ENCODE results near the gene TGM1.

The TGM1 gene

DNA sequence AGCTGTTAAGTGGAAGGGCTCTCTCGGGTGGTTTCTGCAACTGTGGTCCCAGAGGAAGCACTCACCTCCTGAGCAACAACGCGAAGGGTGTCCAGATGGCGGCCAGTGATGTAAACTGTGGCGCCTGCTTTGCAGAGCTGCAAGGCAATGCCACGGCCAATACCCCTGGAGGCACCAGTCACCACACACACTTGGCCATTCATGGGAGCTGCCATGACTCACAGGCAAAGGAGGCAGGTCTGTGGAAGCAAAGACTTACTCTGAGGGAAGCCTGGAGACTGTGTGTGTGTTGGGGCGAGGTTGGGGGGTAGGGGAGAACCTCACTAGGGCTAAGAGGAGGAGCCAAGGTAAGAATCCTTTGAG is 35.9 kb upstream of the TGM1 start:
- Histone ChIP-seq H3K4ac (ENCODE audit: low read length) (no peak overlapping the region), H3K23ac (ENCODE audit: low read depth, low read length, poor library complexity) (no peak overlapping the region), H4K91ac (ENCODE audit: low read depth, low read length, poor library complexity) (no peak overlapping the region), H3K27me3 (ENCODE audit: control insufficient read depth in 3 of 3, insufficient read depth in 3 of 3, low read depth in 1 of 3, low read length in 3 of 3) (no peaks in the 10 kb centered on the region), H2BK12ac (ENCODE audit: low read length) (no peak overlapping the region), H2AK5ac (ENCODE audit: low read depth, low read length) (no peak overlapping the region), H2BK120ac (ENCODE audit: low read depth, low read length) (no peak overlapping the region), H2BK15ac (ENCODE audit: low read length) (no peak overlapping the region), H3K14ac (ENCODE audit: low read length) (no peak overlapping the region), H4K8ac (ENCODE audit: low read depth, low read length) (no peak overlapping the region), H3K4me1 (ENCODE audit: control insufficient read depth in 2 of 2, insufficient read depth in 1 of 2, low read depth in 1 of 2, low read length in 2 of 2) (peaks cover 9 to 11% of the 10 kb centered on the region in 2 donors), H3K4me3 (ENCODE audit: low read length in 2 of 2) (peak overlapping the region; percentile 91 to 98), H3K4me2 (ENCODE audit: insufficient read depth, low read length, poor library complexity, severe bottlenecking) (peak overlapping the region; percentile 83), H3K36me3 (replicated peaks in 1 of 2; ENCODE audit: control insufficient read depth in 2 of 2, insufficient read depth in 2 of 2, low read length in 2 of 2) (peaks cover 27 to 51% of the 10 kb centered on the region in 2 donors), H2AFZ (ENCODE audit: low read length) (peak overlapping the region; percentile 99), H3K9ac (ENCODE audit: low read depth, low read length, poor library complexity) (no peak overlapping the region), H3K18ac (ENCODE audit: low read length) (no peak overlapping the region), H2BK5ac (ENCODE audit: low read length) (peak overlapping the region; percentile 67), H3K79me1 (ENCODE audit: low read depth, low read length) (peaks cover 7% of the 10 kb centered on the region), H3K27ac (replicated peaks; ENCODE audit: low read length) (no peak overlapping the region), H3K9me3 (replicated peaks in 1 of 2; ENCODE audit: control insufficient read depth in 2 of 2, insufficient read depth in 1 of 2, low read depth in 1 of 2, low read length in 2 of 2) (no peaks in the 10 kb centered on the region)
- WGBS, 2 donors (ENCODE audit: extremely low coverage in 2 of 2, insufficient read length in 2 of 2, insufficient replicate concordance in 1 of 2), result no CpG with 5 or more reads among the region's 7 CpGs
- no peak for DNase-seq (ENCODE audit: low spot score)

DNA sequence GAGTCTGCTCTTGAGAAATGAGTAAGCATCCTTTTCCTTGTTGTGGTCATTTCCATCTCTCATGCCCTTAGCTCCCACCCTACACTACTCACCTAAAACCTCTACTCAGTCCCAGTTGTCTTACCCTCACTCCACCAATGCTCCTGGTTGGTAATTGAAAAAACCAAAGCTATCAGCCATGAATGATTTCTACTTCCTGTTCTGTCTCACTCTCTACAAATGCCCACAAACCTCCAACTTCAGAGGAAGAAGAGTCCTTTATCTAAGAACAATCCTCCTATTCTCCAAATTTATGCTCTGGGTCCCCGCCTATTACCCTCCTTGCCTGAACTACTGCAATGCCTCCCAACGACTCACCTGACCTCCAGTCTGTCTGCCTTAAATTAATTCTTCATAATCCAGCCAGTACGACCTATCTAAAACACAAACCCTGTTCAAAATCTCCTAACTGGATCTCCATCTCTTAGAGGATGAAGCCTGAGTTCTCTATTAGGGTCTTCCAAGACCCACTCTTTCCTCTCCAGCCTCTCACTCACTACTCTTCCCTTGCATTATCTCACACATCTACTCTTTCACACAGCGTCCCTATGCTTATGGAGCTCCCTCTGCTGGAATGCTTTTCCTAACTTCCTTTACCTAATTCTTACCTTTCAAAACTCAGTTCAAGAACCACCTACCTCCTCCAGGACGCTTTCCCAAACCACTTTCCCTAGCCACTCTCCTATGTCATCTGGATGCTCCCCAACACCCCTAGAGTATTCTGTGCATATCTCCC is 34.4 kb upstream of the TGM1 start:
- no peak overlapping the region for H3K18ac ChIP-seq (ENCODE audit: low read length)
- no peak overlapping the region for H3K4me2 ChIP-seq (ENCODE audit: insufficient read depth, low read length, poor library complexity, severe bottlenecking)
- WGBS, 2 donors (ENCODE audit: extremely low coverage in 2 of 2, insufficient read length in 2 of 2, insufficient replicate concordance in 1 of 2), result no CpG with 5 or more reads among the region's 5 CpGs
- no peak overlapping the region for H2AFZ ChIP-seq (ENCODE audit: low read length)
- no peaks in the 10 kb centered on the region for H3K9me3 ChIP-seq (replicated peaks in 1 of 2; ENCODE audit: control insufficient read depth in 2 of 2, insufficient read depth in 1 of 2, low read depth in 1 of 2, low read length in 2 of 2)
- peaks cover 7% of the 10 kb centered on the region for H3K79me1 ChIP-seq (ENCODE audit: low read depth, low read length)
- H3K9ac ChIP-seq (ENCODE audit: low read depth, low read length, poor library complexity), result no peak overlapping the region
- no peak overlapping the region for H2BK5ac ChIP-seq (ENCODE audit: low read length)
- H2BK12ac ChIP-seq (ENCODE audit: low read length), result no peak overlapping the region
- H2BK120ac ChIP-seq (ENCODE audit: low read depth, low read length), result no peak overlapping the region
- H2AK5ac ChIP-seq (ENCODE audit: low read depth, low read length), result no peak overlapping the region
- H3K27me3 ChIP-seq (ENCODE audit: control insufficient read depth in 3 of 3, insufficient read depth in 3 of 3, low read depth in 1 of 3, low read length in 3 of 3), result no peaks in the 10 kb centered on the region
- peaks cover 20 to 44% of the 10 kb centered on the region in 2 donors for H3K36me3 ChIP-seq (replicated peaks in 1 of 2; ENCODE audit: control insufficient read depth in 2 of 2, insufficient read depth in 2 of 2, low read length in 2 of 2)
- H4K8ac ChIP-seq (ENCODE audit: low read depth, low read length), result no peak overlapping the region
- H4K91ac ChIP-seq (ENCODE audit: low read depth, low read length, poor library complexity), result no peak overlapping the region
- no peak overlapping the region for H3K4me3 ChIP-seq (ENCODE audit: low read length in 2 of 2)
- no peak overlapping the region for H2BK15ac ChIP-seq (ENCODE audit: low read length)
- H3K4ac ChIP-seq (ENCODE audit: low read length), result no peak overlapping the region
- H3K27ac ChIP-seq (replicated peaks; ENCODE audit: low read length), result no peak overlapping the region
- peaks cover 9 to 11% of the 10 kb centered on the region in 2 donors for H3K4me1 ChIP-seq (ENCODE audit: control insufficient read depth in 2 of 2, insufficient read depth in 1 of 2, low read depth in 1 of 2, low read length in 2 of 2)
- H3K14ac ChIP-seq (ENCODE audit: low read length), result no peak overlapping the region
- no peak for DNase-seq (ENCODE audit: low spot score)
- no peak overlapping the region for H3K23ac ChIP-seq (ENCODE audit: low read depth, low read length, poor library complexity)

DNA sequence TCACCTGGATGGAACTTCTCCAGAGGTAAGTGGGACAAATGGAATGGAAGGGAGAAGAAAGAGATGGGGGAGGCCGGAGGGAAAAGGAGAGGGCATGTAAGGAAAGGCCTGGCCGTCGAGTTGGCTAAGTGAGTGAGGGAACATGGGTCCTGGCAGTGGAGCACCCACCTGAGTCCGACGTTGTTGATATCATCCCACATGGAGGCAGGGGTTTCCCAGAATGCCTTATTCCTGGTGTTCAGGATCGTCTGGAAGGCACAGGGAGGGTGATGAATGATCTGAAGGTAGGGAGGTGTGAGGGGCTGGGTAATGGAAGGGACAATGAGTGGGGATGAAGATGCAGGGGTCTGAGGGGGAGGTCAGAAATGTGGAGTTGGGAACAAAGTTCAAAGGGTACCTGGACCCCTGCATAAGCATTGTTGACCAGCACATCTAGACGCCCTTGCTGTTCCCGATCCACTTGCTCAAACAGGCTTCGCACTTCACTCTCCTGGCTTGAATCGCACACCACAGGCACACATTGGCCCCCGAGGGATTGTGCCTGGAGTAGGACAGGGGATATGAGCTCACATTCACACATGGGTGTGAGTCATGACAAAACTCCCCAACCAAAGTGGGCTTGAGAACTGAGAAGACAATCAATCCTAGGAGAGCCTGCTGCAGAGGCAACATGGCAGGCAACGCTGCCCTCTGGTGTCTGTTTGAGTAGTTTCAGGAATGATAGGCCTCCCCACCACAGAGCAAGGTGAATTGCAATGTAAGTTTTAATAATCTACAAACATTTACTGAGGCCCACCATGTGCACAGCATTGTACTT is 33.6 kb upstream of the TGM1 start:
- no peak overlapping the region for H3K4ac ChIP-seq (ENCODE audit: low read length)
- H3K27me3 ChIP-seq (ENCODE audit: control insufficient read depth in 3 of 3, insufficient read depth in 3 of 3, low read depth in 1 of 3, low read length in 3 of 3), result no peaks in the 10 kb centered on the region
- H3K9me3 ChIP-seq (replicated peaks in 1 of 2; ENCODE audit: control insufficient read depth in 2 of 2, insufficient read depth in 1 of 2, low read depth in 1 of 2, low read length in 2 of 2), result no peaks in the 10 kb centered on the region
- DNase-seq (ENCODE audit: low spot score), result peak; percentile 40
- H3K4me1 ChIP-seq (ENCODE audit: control insufficient read depth in 2 of 2, insufficient read depth in 1 of 2, low read depth in 1 of 2, low read length in 2 of 2), result peaks cover 9 to 11% of the 10 kb centered on the region in 2 donors
- peaks cover 7% of the 10 kb centered on the region for H3K79me1 ChIP-seq (ENCODE audit: low read depth, low read length)
- no peak overlapping the region for H3K9ac ChIP-seq (ENCODE audit: low read depth, low read length, poor library complexity)
- H2BK5ac ChIP-seq (ENCODE audit: low read length), result no peak overlapping the region
- no peak overlapping the region for H2BK12ac ChIP-seq (ENCODE audit: low read length)
- H3K4me3 ChIP-seq (ENCODE audit: low read length in 2 of 2), result peak overlapping the region in 1 of 2 donors; percentile 43
- peaks cover 15 to 44% of the 10 kb centered on the region in 2 donors for H3K36me3 ChIP-seq (replicated peaks in 1 of 2; ENCODE audit: control insufficient read depth in 2 of 2, insufficient read depth in 2 of 2, low read length in 2 of 2)
- H3K4me2 ChIP-seq (ENCODE audit: insufficient read depth, low read length, poor library complexity, severe bottlenecking), result no peak overlapping the region
- no peak overlapping the region for H2BK120ac ChIP-seq (ENCODE audit: low read depth, low read length)
- H3K14ac ChIP-seq (ENCODE audit: low read length), result no peak overlapping the region
- no peak overlapping the region for H4K91ac ChIP-seq (ENCODE audit: low read depth, low read length, poor library complexity)
- H2AK5ac ChIP-seq (ENCODE audit: low read depth, low read length), result no peak overlapping the region
- H3K27ac ChIP-seq (replicated peaks; ENCODE audit: low read length), result no peak overlapping the region
- no peak overlapping the region for H3K18ac ChIP-seq (ENCODE audit: low read length)
- WGBS, 2 donors (ENCODE audit: extremely low coverage in 2 of 2, insufficient read length in 2 of 2, insufficient replicate concordance in 1 of 2), result no CpG with 5 or more reads among the region's 12 CpGs
- no peak overlapping the region for H3K23ac ChIP-seq (ENCODE audit: low read depth, low read length, poor library complexity)
- H2BK15ac ChIP-seq (ENCODE audit: low read length), result no peak overlapping the region
- no peak overlapping the region for H2AFZ ChIP-seq (ENCODE audit: low read length)
- peak overlapping the region; percentile 5 for H4K8ac ChIP-seq (ENCODE audit: low read depth, low read length)

DNA sequence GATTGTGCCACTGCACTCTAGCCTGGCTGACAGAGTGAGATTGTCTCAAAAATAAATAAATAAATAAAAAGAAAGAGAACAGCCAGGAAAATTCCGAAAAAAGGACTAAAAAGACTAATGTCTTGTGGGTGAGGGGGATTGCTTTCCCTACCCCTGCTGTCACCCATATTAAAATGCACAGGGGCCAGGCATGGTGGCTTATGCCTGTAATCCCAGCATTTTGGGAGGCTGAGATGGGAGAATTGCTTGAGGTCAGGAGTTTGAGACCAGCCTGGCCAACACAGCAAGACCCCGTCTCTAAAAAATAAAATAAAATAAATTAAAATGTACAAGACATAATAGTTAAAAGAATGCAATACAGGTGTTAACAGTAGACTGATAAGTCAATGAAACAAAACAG is 30.5 kb upstream of the TGM1 start:
- no peak overlapping the region for H3K14ac ChIP-seq (ENCODE audit: low read length)

More for the DNA sequence above, 30.5 kb upstream of the TGM1 start:
- H2BK120ac ChIP-seq (ENCODE audit: low read depth, low read length), result no peak overlapping the region
- no peak overlapping the region for H3K4me2 ChIP-seq (ENCODE audit: insufficient read depth, low read length, poor library complexity, severe bottlenecking)
- no peak overlapping the region for H2BK15ac ChIP-seq (ENCODE audit: low read length)
- no peak overlapping the region for H2AK5ac ChIP-seq (ENCODE audit: low read depth, low read length)
- H3K27me3 ChIP-seq (ENCODE audit: control insufficient read depth in 3 of 3, insufficient read depth in 3 of 3, low read depth in 1 of 3, low read length in 3 of 3), result no peaks in the 10 kb centered on the region
- peaks cover 0 to 1% of the 10 kb centered on the region in 2 donors for H3K4me1 ChIP-seq (ENCODE audit: control insufficient read depth in 2 of 2, insufficient read depth in 1 of 2, low read depth in 1 of 2, low read length in 2 of 2)
- no peak overlapping the region for H3K9ac ChIP-seq (ENCODE audit: low read depth, low read length, poor library complexity)
- H4K91ac ChIP-seq (ENCODE audit: low read depth, low read length, poor library complexity), result no peak overlapping the region
- H3K23ac ChIP-seq (ENCODE audit: low read depth, low read length, poor library complexity), result no peak overlapping the region
- no peak for DNase-seq (ENCODE audit: low spot score)
- H3K4me3 ChIP-seq (ENCODE audit: low read length in 2 of 2), result no peak overlapping the region
- H2BK12ac ChIP-seq (ENCODE audit: low read length), result no peak overlapping the region
- H4K8ac ChIP-seq (ENCODE audit: low read depth, low read length), result no peak overlapping the region
- no peak overlapping the region for H3K4ac ChIP-seq (ENCODE audit: low read length)
- no peak overlapping the region for H2AFZ ChIP-seq (ENCODE audit: low read length)
- no peak overlapping the region for H3K18ac ChIP-seq (ENCODE audit: low read length)
- H2BK5ac ChIP-seq (ENCODE audit: low read length), result no peak overlapping the region
- H3K79me1 ChIP-seq (ENCODE audit: low read depth, low read length), result no peaks in the 10 kb centered on the region
- H3K27ac ChIP-seq (replicated peaks; ENCODE audit: low read length), result no peak overlapping the region
- WGBS, 2 donors (ENCODE audit: extremely low coverage in 2 of 2, insufficient read length in 2 of 2, insufficient replicate concordance in 1 of 2), result no CpG with 5 or more reads among the region's 2 CpGs
- H3K9me3 ChIP-seq (replicated peaks in 1 of 2; ENCODE audit: control insufficient read depth in 2 of 2, insufficient read depth in 1 of 2, low read depth in 1 of 2, low read length in 2 of 2), result no peaks in the 10 kb centered on the region
- H3K36me3 ChIP-seq (replicated peaks in 1 of 2; ENCODE audit: control insufficient read depth in 2 of 2, insufficient read depth in 2 of 2, low read length in 2 of 2), result peaks cover 25 to 56% of the 10 kb centered on the region in 2 donors
